Hepatocyte (in vitro differentiated cells): Measurements from ENCODE around the gene IQCH.

Experiments used
- CTCF ChIP-seq: fragments of 200-600 bp; sonication (generic); IDR thresholded peaks from 2 replicates; pipeline ENCODE4 v1.5.1; 2016; ENCODE audit warnings: antibody characterized with exemption, mild to moderate bottlenecking; ENCODE audit not compliant: poor library complexity
- EZH2phosphoT487 ChIP-seq: fragments of 200-600 bp; sonication (generic); IDR thresholded peaks from one replicate; pipeline ENCODE4 v1.6.1; 2018; ENCODE audit warnings: antibody characterized with exemption, mild to moderate bottlenecking, low read depth, moderate library complexity; ENCODE audit not compliant: unreplicated experiment, severe bottlenecking

- TF ChIP-seq CTCF (no peak), EZH2phosphoT487 (no peak)
Observed at GRCh38 chr15:67256051-67256450, 1.5 kb downstream of the IQCH start.
